ENCODE measurements around the gene IGFL1. TPM values are rescaled to one million over a fixed set of nuclear protein-coding genes. Genes with fewer than 3 reads are reported as not detected.
A peak's percentile ranks its signal among the peaks of the same experiment; 100 is the strongest.
"Not testable (repeated sequence)": the region's sequence is repeated elsewhere in the genome, so short reads cannot be mapped to it uniquely, and the experiment has no call there.

Gene IGFL1
- total RNA-seq, 3 donors from 2014 or later = not detected

- Histone ChIP-seq H3K27ac (no peak overlapping the region), H3K27me3 (no peaks in the 10 kb centered on the region), H3K9me3 (no peaks in the 10 kb centered on the region), H3K36me3 (no peaks in the 10 kb centered on the region), H3K4me3 (no peak overlapping the region), H3K4me1 (peaks cover 0 to 13% of the 10 kb centered on the region in 2 donors)
- intact Hi-C loops (cut with DNase I; ENCODE audit: low total_unique reads) = no loop called here
- TF ChIP-seq POLR2A (IDR thresholded peaks at IDR 0.05) (no peak), POLR2AphosphoS5 (IDR thresholded peaks at IDR 0.05) (no peak), CTCF (IDR thresholded peaks at IDR 0.05) (no peak)
- no peak for DNase-seq (ENCODE audit: low spot score in 2 of 2)
Measured at GRCh38 chr19:46209472-46209871, 20.1 kb upstream of the IGFL1 start.

GRCh38 chr19:46210669-46211068 is 18.9 kb upstream of the IGFL1 start:
- intact Hi-C loops (cut with DNase I; ENCODE audit: low total_unique reads) = no loop called here
- Histone ChIP-seq H3K36me3 (no peaks in the 10 kb centered on the region), H3K9me3 (no peaks in the 10 kb centered on the region), H3K27ac (peak overlapping the region; percentile 84 to 88), H3K4me3 (peak overlapping the region in 1 of 3 donors; percentile 4), H3K4me1 (peaks cover 0 to 13% of the 10 kb centered on the region in 2 donors), H3K27me3 (no peaks in the 10 kb centered on the region)
- TF ChIP-seq POLR2AphosphoS5 (IDR thresholded peaks at IDR 0.05) (no peak), CTCF (IDR thresholded peaks at IDR 0.05) (no peak), POLR2A (IDR thresholded peaks at IDR 0.05) (no peak)
- DNase-seq (ENCODE audit: low spot score in 2 of 2) = no peak

GRCh38 chr19:46211201-46211881 is 18.2 kb upstream of the IGFL1 start:
- DNase-seq (ENCODE audit: low spot score in 2 of 2) = peak; percentile 72 to 93
- TF ChIP-seq POLR2A (IDR thresholded peaks at IDR 0.05) (no peak), POLR2AphosphoS5 (IDR thresholded peaks at IDR 0.05) (peak; percentile 52 to 86 (median 63))
- peak overlapping the region; percentile 84 to 88 for H3K27ac ChIP-seq
- no peaks in the 10 kb centered on the region for H3K9me3 ChIP-seq
- intact Hi-C loops (cut with DNase I; ENCODE audit: low total_unique reads) = no loop called here
- H3K36me3 ChIP-seq = no peaks in the 10 kb centered on the region
- H3K27me3 ChIP-seq = no peaks in the 10 kb centered on the region
- peaks cover 0 to 13% of the 10 kb centered on the region in 2 donors for H3K4me1 ChIP-seq
- peak overlapping the region in 1 of 3 donors; percentile 4 for H3K4me3 ChIP-seq

- H3K9me3 ChIP-seq; H3K4me3 ChIP-seq; DNase-seq (ENCODE audit: low spot score in 2 of 2); H3K36me3 ChIP-seq; H3K27me3 ChIP-seq; intact Hi-C loops (cut with DNase I; ENCODE audit: low total_unique reads): not testable (repeated sequence)
- H3K27ac ChIP-seq = peak overlapping the region in 1 of 2 donors; percentile 84
- H3K4me1 ChIP-seq = peaks cover 0 to 13% of the 10 kb centered on the region in 2 donors
Measured at GRCh38 chr19:46212592-46212991, 16.9 kb upstream of the IGFL1 start.

GRCh38 chr19:46213156-46213555 is 16.4 kb upstream of the IGFL1 start:
- no peaks in the 10 kb centered on the region for H3K36me3 ChIP-seq
- no peak overlapping the region for H3K27ac ChIP-seq
- TF ChIP-seq POLR2AphosphoS5 (IDR thresholded peaks at IDR 0.05) = no peak
- no peak for TF ChIP-seq POLR2A (IDR thresholded peaks at IDR 0.05)
- no peak for TF ChIP-seq CTCF (IDR thresholded peaks at IDR 0.05)
- intact Hi-C loops (cut with DNase I; ENCODE audit: low total_unique reads) = no loop called here
- no peak for DNase-seq (ENCODE audit: low spot score in 2 of 2)
- H3K27me3 ChIP-seq = peaks cover 0 to 3% of the 10 kb centered on the region in 2 donors
- H3K4me1 ChIP-seq = peaks cover 0 to 13% of the 10 kb centered on the region in 2 donors
- H3K4me3 ChIP-seq = no peak overlapping the region
- no peaks in the 10 kb centered on the region for H3K9me3 ChIP-seq

GRCh38 chr19:46213806-46214205 is 15.7 kb upstream of the IGFL1 start:
- no peak for DNase-seq (ENCODE audit: low spot score in 2 of 2)
- Histone ChIP-seq H3K4me3 (no peak overlapping the region), H3K9me3 (no peaks in the 10 kb centered on the region), H3K4me1 (peaks cover 0 to 13% of the 10 kb centered on the region in 2 donors), H3K27ac (no peak overlapping the region), H3K36me3 (no peaks in the 10 kb centered on the region), H3K27me3 (peaks cover 0 to 3% of the 10 kb centered on the region in 2 donors)
- TF ChIP-seq CTCF (IDR thresholded peaks at IDR 0.05) (no peak), POLR2A (IDR thresholded peaks at IDR 0.05) (no peak), POLR2AphosphoS5 (IDR thresholded peaks at IDR 0.05) (no peak)
- intact Hi-C loops (cut with DNase I; ENCODE audit: low total_unique reads) = no loop called here
